HG02870 (cell line): ENCODE data around the gene GSTA2.
"Not testable (repeated sequence)": the region's sequence is repeated elsewhere in the genome, so short reads cannot be mapped to it uniquely, and the experiment has no call there.

Source experiments
- ATAC-seq: cut with Tn5 transposase; IDR thresholded peaks from one replicate; pipeline ENCODE4 v1.9.1; 2021; ENCODE audit warnings: mild to moderate bottlenecking, moderate library complexity; ENCODE audit not compliant: unreplicated experiment

GSTA2 gene

DNA sequence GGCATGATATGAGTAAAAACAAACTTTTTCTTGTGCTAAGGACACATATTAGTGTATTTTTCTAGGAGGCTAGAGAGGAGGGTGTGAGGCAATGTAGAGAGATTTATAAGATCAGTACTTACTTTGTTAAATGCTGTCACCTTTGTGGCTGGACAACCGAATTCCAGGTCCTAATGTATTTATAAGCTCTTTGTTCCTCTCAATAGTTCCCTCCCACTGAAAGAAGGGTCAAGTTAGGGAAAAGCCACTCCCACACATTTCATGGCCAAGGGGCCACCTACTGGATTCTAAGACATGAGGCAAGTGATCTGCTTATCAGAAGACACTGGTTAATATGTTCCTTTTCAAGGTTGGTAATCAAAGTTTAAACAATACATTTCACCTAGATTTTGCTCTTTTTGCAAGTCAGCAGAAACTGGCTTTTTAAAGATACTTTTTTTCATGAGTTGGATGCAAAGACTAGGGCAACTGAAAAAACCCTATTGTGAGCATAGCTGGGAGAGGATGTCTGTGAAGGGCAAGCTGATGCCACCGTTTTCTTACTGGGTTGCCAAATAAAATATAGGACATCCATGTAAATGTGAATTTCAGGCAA is at the start of gene GSTA2:
TSS of gene GSTA2 (minus strand) at position 154 of the 595 bp plus-strand sequence. CDS start 5,528 bp downstream, outside the sequence.
- not testable (repeated sequence) for ATAC-seq

DNA sequence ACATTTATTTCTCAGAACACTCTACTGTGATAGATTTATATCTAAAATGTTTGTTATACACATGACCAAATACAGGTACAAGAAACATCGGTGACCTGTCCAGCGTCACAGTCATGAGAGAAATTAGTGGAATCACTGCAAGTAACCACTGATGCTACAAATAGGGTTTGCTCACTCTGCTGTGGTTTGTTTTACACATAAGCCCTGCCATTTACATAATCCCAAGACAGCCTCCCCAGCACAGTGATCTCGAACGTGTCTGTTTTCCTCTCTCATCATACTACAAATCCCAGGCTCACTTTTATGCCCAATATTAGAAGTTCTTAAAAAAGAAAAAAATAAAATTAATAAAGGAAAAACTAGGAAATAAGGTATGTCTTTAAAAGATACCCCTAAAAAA is 46.5 kb upstream of the GSTA2 start:
- ATAC-seq: not testable (repeated sequence)

DNA sequence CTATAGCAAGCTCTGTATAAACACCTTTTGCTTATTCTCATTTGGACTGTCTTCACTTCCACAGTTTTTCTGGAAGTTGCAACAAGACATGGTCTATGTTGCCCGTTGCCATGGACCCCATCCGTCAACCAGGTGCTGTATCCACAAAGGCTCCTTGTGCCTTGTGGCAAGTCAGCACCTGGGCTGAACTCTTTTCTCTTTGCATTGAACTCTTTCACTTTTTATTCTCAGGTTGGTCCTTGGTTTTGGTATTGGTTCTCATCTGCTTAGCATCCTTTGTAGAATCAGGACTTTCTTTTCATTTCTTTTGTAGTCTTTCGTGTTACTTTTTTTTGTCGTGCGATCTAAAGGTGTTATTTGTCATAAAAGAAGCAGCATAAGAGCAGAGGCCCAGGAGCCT is 45.4 kb upstream of the GSTA2 start:
- ATAC-seq: no peak

DNA sequence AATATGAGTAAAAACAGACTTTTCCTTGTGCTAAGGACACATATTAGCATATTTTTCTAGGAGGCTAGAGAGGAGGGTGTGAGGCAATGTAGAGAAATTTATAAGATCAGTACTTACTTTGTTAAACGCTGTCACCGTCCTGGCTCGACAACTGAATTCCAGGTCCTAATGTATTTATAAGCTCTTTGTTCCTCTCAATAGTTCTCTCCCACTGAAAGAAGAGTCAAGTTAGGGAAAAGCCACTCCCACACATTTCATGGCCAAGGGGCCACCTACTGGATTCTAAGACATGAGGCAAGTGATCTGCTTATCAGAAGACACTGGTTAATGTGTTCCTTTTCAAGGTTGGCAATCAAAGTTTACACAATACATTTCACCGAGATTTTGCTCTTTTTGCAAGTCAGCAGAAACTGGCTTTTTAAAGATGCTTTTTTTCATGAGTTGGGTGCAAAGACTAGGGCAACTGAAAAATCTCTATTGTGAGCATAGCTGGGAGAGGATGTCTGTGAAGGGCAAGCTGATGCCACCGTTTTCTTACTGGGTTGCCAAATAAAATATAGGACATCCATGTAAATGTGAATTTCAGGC is 40.5 kb upstream of the GSTA2 start, which contains the start of gene GSTA1:
TSS of gene GSTA1 (minus strand) at position 149 of the 588 bp plus-strand sequence. CDS start 4,549 bp downstream, outside the sequence.
- ATAC-seq: not testable (repeated sequence)

DNA sequence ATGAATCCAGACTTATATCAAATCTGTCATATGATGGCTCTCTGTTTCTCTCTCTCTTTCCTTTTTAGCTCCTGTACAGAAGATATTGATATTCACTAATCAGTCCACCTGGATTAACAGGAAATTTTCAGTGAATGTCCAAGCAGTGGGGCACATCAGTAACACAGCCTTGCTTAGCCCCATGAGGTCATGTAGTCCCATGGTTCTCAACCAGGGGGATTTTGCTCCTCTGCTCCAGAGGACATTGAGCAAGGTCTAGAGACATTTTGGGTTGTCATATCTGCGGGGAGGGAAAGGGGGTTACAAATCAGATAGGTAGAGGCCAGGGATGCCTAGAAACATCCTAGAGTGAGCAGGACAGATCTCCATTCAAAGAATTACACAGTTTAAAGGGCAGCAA is 39.5 kb upstream of the GSTA2 start:
- ATAC-seq: no peak

DNA sequence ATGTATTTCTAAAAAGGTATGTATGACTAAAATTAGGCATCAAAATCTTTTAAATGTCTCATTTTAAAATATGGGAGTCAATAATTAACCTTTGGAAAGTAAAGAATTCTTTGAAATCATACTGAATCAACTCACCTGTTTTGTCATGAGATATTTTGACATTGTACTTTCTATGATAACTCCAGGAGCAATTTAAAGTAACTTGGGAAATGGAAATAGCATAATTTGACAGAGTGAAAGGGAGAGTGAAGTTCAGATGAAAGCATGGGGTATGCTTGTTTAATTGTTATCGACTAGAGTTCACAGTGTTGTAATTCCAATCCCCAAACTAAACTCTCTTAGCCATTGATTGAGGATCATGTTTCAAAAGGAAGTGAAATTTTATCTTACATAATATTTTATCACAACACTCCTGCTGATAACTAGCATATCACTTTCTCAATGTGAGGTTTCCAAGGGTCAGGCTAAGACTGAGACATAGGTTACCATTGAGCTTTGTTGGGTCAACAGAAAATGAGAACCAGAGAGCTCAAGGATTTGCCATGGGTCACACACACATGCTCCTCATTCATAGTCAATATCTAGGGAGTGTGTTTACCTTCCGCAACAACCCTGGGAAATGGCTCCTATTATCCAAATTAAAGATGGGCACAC is 38.0 kb upstream of the GSTA2 start:
- no peak for ATAC-seq

DNA sequence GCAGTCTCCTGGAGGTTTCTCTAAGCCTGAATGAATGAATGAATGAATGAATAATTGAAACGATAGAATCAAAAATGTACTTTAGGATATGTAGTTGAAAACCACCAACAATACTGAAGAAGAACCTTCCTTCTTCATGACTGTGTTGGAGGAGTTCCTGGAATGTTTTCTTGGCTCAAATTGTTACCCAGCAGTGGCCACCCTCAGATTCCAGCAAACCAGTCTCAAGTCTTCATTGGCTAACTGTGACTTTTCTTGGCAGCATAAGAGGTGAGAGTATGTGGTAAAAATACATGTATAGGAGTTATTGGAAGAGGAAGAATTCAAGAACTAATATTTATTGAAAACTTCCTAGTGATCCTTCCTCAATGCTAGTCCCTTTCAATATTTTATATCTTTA is 36.0 kb upstream of the GSTA2 start:
- not testable (repeated sequence) for ATAC-seq

DNA sequence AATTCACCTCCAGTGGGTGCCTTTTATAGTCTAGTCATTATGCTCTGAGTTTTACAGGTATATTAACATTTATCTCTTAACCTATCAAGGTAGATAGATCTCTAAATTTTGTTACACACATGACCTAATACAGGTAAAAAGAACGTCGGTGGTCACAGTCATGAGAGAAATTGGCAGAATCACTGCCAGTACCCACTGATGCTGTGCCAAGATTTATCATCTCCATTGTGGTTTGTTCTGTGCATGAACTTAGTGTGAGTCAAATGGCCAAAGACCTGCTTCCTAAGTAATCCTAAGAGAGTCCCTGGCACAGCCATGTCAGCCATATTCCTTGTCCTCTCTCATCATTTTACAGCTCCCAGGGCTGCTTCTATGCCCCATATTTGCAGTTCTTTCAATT is 31.1 kb upstream of the GSTA2 start:
- ATAC-seq: not testable (repeated sequence)

DNA sequence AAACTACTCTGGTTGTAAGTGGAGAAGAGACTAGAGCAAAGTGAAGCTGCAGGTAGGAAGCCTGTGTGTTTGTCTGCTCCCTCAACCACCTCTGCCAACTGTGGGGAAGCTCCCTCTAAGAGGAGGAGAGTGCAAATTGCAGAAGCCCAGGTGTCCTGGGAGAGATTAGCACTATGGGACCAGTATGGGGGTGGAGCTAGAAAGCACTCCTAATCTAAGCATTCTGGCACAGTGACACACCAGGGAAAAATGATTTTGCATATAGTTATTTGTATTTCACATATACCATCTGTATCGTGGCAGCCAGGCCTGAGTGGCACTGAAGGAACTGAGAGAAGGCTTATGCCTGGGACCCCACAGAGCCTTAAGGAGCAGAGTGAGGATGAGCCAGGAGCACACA is 27.6 kb upstream of the GSTA2 start:
- no peak for ATAC-seq

DNA sequence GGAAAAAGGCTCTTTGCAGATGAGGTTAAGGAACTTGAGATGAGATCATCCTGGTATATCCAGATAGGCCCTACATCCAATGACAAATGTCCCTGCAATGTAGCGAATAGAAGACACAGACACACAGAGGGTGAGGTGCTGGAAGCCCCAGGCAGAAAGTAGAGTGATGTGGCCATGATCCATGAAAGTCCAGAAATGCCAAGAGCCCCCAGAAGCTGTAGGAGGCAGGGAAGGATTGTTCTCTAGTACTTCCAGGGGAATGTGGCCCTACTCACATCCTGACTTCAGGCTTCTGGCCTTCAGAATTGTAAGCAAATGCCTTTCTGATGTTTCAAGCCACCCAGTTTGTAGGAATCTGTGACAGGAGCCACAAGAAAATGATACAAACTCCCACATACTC is 26.4 kb upstream of the GSTA2 start:
- ATAC-seq: not testable (repeated sequence)

DNA sequence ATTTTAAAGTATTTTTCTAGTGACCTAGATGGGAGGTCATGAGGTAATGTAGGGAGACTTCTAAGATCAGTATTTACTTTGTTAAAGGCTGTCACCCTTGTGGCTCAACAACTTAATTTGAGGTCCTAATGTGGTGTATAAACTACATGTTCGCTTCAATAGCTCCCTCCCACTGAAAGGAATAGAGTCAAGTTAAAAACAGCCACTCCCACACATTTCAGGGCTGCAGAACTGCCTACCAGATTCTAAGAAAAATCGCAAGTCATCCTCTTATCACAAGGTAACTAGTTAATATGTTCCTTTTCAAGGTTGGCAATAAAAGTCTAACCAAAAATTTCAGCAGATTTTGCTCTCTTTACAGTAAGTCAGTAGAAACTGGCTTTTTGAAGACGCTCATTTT is 25.2 kb upstream of the GSTA2 start:
- no peak for ATAC-seq

DNA sequence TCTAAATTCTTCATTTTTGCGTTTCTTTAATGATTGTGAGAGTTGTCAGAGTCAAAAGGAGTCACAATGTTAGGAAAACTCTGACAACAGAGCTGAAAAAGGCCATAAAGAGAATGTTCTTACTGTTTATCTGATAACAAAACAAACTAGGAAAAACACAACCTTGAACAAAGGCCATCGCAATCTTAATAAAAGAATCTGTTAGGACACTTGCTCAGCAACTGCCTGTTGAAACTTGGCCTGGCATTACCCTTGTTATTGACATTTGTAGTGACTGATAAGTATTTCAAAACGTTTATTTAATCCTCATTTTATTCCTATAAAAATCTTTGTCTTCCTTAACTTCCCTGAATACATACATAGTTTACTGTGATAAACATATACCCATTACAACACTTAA is 24.6 kb upstream of the GSTA2 start:
- no peak for ATAC-seq

DNA sequence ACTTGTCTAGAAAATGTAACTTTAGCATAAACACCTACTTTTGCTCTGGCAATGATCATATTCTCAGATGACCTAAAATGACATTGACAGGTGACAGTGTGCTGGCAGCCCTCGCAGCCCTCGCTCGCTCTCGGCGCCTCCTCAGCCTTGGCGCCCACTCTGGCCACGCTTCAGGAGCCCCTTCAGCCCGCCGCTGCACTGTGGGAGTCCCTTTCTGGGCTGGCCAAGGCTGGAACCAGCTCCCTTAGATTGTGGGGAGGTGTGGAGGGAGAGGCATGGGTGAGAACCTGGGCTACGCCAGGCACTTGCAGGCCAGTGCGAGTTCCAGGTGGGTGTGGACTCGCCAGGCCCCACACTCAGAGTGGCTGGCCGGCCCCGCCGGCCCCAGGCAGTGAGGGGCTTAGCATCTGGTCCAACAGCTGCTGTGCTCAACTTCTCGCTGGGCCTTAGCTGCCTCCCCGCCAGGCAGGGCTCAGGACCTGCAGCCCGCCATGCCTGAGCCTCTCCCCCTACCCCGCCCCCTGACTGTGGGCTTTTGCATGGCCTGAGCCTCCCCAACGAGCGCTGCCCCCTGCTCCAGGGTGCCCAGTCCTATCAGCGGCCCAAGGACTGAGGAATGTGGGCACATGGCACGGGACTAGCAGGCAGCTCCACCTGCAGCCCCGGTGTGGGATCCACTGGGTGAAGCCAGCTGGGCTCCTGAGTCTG is 23.1 kb upstream of the GSTA2 start:
- ATAC-seq: no peak

DNA sequence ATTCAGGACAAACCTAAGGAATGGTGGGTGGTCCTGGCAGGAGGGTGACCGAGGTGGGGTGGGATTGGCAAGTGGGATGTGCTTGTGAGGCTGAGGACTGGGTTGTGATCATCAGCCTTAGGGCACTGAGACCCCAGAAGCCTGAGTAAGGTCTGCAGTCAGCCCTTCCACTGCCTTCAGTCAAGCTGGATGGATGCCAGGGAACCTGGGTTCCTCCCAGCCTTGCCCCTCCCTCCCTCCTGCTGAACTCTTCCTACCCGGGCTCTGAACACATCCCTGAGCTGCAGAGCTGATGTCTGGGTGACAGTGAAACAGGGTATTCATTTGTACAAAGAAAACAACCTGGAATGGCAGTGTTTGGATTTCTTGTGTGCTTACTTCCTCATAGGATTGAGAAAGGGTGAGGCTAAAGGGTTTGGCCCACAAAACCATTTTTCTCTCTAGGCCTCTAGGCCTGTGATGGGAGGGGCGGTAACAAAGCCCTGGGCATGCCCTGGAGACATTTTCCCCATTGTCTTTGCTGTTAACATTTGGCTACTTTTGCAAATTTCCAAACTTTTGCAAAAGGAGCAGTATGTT is 19.5 kb upstream of the GSTA2 start:
- not testable (repeated sequence) for ATAC-seq

DNA sequence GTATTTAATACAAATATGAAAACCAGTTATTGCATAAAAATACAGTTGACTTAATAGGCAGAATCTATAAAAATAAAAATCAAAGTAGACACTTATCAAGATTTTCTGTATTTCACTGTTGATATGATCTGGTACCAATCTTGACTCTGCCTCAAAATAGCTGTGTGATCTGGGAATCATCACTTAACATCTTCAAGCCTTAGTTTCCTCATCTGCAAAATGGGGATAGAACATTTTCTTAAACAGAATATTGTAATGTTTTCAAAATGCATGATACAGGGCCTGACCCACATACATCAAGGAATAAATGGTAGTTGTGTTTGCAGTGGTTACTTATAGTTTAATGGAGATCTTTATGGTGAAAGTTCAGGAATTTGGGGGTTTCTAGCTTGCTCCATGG is 18.9 kb upstream of the GSTA2 start:
- ATAC-seq: not testable (repeated sequence)

DNA sequence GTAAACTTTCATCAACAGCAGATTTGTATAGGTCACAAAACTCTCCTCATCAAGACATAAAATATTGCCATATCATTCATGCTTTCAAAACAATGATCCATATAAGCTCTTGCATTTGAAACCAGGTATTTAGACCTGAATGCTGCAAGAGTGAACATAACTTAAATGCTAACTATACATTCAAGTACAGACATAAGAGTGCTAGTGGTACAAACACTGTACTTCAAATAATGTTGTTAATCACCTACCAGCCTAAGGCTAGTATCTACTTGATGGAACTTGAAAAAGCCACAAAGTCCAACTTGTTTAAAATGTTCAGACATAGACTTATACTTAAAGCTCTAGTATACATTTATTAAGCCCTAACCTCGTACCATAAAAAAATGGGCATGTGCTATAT is 16.0 kb upstream of the GSTA2 start:
- ATAC-seq: no peak

DNA sequence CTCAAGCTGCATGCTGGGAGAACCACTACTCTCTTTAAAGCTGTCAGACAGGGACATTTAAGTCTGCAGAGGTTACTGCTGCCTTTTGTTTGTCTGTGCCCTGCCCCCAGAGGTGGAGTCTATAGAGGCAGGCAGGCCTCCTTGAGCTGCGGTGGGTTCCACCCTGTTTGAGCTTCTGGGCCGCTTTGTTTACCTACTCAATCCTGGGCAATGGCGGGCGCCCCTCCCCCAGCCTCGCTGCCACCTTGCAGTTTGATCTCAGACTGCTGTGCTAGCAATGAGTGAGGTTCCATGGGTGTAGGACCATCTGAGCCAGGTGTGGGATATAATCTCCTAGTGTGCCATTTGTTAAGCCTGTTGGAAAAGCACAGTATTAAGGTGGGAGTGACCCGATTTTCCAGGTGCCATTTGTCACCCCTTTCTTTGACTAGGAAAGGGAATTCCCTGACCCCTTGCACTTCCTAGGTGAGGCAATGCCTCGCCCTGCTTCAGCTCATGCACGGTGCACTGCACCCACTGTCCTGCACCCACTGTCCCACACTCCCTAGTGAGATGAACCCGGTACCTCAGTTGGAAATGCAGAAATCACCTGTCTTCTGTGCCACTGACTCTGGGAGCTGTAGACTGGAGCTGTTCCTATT is 13.6 kb upstream of the GSTA2 start:
- ATAC-seq: not testable (repeated sequence)

DNA sequence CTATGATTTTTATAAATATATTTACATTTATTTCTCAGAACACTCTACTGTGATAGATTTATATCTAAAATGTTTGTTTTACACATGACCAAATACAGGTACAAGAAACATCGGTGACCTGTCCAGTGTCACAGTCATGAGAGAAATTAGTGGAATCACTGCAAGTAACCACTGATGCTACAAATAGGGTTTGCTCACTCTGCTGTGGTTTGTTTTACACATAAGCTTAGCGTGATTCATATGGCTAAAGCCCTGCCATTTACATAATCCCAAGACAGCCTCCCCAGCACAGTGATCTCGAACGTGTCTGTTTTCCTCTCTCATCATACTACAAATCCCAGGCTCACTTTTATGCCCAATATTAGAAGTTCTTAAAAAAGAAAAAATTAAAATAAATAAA is 6.1 kb upstream of the GSTA2 start:
- not testable (repeated sequence) for ATAC-seq

DNA sequence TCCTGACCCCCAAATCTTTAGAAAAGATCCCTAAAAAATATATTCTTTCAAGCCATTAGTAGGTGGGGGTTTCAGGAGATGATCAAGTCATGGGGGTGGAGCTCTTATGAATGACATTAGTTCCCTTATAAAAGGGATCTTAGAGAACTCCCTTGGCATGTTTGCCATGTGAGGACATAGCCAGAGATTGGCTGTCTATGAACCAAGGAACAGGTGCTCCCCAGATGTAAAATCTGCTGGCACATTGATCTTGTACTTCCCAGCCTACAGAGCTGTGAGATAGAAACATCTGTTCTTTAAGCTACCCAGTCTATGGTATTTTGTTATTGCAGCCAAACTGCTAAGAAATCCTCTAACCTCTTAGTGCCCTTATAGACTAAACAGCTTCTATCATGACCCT is 4.4 kb upstream of the GSTA2 start:
- not testable (repeated sequence) for ATAC-seq

DNA sequence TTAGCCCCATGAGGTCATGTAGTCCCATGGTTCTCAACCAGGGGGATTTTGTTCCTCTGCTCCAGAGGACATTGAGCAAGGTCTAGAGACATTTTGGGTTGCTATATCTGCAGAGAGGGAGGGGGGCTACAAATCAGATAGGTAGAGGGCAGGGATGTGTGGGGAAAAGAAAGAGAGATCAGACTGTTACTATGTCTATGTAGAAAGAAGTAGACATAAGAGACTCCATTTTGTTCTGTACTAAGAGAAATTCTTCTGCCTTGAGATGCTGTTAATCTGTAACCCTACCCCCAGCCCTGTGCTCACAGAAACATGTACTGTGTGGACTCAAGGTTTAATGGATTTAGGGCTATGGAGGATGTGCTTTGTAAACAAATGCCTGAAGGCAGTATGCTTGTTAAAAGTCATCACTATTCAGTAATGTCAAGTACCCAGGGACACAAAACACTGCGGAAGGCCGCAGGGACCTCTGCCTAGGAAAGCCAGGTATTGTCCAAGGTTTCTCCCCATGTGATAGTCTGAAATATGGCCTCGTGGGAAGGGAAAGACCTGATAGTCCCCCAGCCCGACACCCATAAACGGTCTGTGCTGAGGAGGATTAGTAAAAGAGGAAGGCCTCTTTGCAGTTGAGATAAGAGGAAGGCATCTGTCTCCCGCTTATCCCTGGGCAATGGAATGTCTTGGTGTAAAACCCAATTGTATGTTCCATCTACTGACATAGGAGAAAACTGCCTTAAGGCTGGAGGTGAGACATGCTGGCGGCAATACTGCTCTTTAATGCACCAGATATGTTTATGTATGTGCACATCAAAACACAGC is 1.4 kb downstream of the GSTA2 start:
- not testable (repeated sequence) for ATAC-seq
